ENCODE measurements around the gene C19orf12.

DNA sequence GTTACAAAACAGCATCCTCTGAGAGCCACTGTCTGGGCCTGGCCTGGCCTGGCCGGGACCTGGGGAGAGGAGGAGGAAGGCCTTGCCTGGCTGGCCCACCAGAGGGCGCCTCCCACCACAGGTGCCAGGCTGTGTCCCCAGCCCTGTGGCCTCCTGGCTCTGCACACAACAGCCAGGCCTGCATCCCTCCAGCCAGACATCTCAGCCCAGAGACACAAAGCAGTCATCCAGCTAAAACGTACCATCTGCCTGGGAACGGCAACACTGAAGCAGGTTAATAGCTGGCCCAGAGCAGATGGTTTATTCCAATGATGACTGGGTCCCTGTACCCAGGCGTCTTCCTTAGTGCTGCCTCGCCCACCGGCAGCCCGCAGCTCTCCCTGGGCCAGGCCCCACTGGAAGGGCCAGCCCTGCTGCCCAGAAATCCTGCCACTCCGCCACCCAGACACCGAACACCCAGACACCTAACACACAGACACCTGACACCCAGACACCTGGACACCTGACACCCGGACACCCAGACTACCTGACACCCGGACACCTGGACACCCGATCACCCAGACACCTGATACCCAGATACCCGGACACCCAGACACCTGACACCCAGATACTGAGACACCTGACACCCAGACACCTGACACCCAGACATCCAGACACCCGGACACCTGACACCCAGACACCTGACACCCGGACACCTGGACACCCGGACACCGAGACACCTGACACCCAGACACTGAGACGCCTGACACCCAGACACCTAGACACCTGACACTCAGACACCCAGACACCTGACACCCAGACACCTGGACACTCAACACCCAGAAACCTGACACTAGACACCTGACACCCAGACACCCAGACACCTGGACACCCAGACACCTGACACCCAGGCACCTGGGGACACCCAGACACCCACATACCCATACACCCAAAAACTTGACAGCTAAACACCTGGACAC lies 20.1 kb downstream of the C19orf12 start:
- TF ChIP-seq, protein P1, sequence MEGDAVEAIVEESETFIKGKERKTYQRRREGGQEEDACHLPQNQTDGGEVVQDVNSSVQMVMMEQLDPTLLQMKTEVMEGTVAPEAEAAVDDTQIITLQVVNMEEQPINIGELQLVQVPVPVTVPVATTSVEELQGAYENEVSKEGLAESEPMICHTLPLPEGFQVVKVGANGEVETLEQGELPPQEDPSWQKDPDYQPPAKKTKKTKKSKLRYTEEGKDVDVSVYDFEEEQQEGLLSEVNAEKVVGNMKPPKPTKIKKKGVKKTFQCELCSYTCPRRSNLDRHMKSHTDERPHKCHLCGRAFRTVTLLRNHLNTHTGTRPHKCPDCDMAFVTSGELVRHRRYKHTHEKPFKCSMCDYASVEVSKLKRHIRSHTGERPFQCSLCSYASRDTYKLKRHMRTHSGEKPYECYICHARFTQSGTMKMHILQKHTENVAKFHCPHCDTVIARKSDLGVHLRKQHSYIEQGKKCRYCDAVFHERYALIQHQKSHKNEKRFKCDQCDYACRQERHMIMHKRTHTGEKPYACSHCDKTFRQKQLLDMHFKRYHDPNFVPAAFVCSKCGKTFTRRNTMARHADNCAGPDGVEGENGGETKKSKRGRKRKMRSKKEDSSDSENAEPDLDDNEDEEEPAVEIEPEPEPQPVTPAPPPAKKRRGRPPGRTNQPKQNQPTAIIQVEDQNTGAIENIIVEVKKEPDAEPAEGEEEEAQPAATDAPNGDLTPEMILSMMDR (IDR thresholded peaks at IDR 0.05), result peak; percentile 67 to 85 (median 82)
- TF ChIP-seq POLR2A (IDR thresholded peaks at IDR 0.05), result no peak
